ENCODE results near the gene EFCAB8.

Gene EFCAB8

GRCh38 chr20:32918296-32918695 is 59.6 kb downstream of the EFCAB8 start:
- Histone ChIP-seq H3K9ac (ENCODE audit: low read length) (no peak overlapping the region), H3F3A (ENCODE audit: insufficient read depth, low read length) (no peaks in the 10 kb centered on the region), H3K36me3 (replicated peaks; ENCODE audit: insufficient read depth, low read length) (no peaks in the 10 kb centered on the region), H3K9me3 (replicated peaks; ENCODE audit: insufficient read depth, low read length) (no peaks in the 10 kb centered on the region), H3K9me2 (replicated peaks; ENCODE audit: insufficient read depth, low read length) (no peaks in the 10 kb centered on the region), H2AFZ (ENCODE audit: low read length) (no peak overlapping the region), H3K27me3 (replicated peaks; ENCODE audit: insufficient read depth, low read length) (peaks cover 28% of the 10 kb centered on the region), H4K20me1 (ENCODE audit: insufficient read depth, low read length) (no peaks in the 10 kb centered on the region), H3K79me2 (ENCODE audit: low read length) (no peaks in the 10 kb centered on the region), H3K4me3 (ENCODE audit: low read length) (no peak overlapping the region), H3K4me2 (ENCODE audit: low read depth, low read length) (no peak overlapping the region), H3K27ac (ENCODE audit: low read length) (no peak overlapping the region), H3K4me1 (ENCODE audit: low read length) (no peaks in the 10 kb centered on the region)
- no peak for DNase-seq
- TF ChIP-seq EZH2 (optimal IDR thresholded peaks at IDR 0.05; ENCODE audit: low read depth, low read length) (no peak), EZH2phosphoT487 (IDR thresholded peaks at IDR 0.05; ENCODE audit: low read length) (no peak), CTCF (IDR thresholded peaks at IDR 0.05; ENCODE audit: low read length) (no peak)

- no peak overlapping the region for H3K4me3 ChIP-seq (ENCODE audit: low read length)
- no peak overlapping the region for H3K4me2 ChIP-seq (ENCODE audit: low read depth, low read length)
- TF ChIP-seq EZH2 (optimal IDR thresholded peaks at IDR 0.05; ENCODE audit: low read depth, low read length), result no peak
- no peak for TF ChIP-seq CTCF (IDR thresholded peaks at IDR 0.05; ENCODE audit: low read length)
- TF ChIP-seq EZH2phosphoT487 (IDR thresholded peaks at IDR 0.05; ENCODE audit: low read length), result no peak
- H3K4me1 ChIP-seq (ENCODE audit: low read length), result no peaks in the 10 kb centered on the region
- no peaks in the 10 kb centered on the region for H3K36me3 ChIP-seq (replicated peaks; ENCODE audit: insufficient read depth, low read length)
- H2AFZ ChIP-seq (ENCODE audit: low read length), result no peak overlapping the region
- no peaks in the 10 kb centered on the region for H3K9me2 ChIP-seq (replicated peaks; ENCODE audit: insufficient read depth, low read length)
- peaks cover 28% of the 10 kb centered on the region for H3K27me3 ChIP-seq (replicated peaks; ENCODE audit: insufficient read depth, low read length)
- no peaks in the 10 kb centered on the region for H3F3A ChIP-seq (ENCODE audit: insufficient read depth, low read length)
- no peaks in the 10 kb centered on the region for H3K79me2 ChIP-seq (ENCODE audit: low read length)
- no peak overlapping the region for H3K27ac ChIP-seq (ENCODE audit: low read length)
- no peak overlapping the region for H3K9ac ChIP-seq (ENCODE audit: low read length)
- no peaks in the 10 kb centered on the region for H3K9me3 ChIP-seq (replicated peaks; ENCODE audit: insufficient read depth, low read length)
- H4K20me1 ChIP-seq (ENCODE audit: insufficient read depth, low read length), result no peaks in the 10 kb centered on the region
- DNase-seq, result no peak
Observed at GRCh38 chr20:32918751-32919150, 60.0 kb downstream of the EFCAB8 start.

GRCh38 chr20:32920066-32920465 is 61.3 kb downstream of the EFCAB8 start:
- Histone ChIP-seq H3K36me3 (replicated peaks; ENCODE audit: insufficient read depth, low read length) (no peaks in the 10 kb centered on the region), H3K27me3 (replicated peaks; ENCODE audit: insufficient read depth, low read length) (peaks cover 28% of the 10 kb centered on the region), H3K4me2 (ENCODE audit: low read depth, low read length) (no peak overlapping the region), H3K27ac (ENCODE audit: low read length) (no peak overlapping the region), H4K20me1 (ENCODE audit: insufficient read depth, low read length) (no peaks in the 10 kb centered on the region), H3K4me3 (ENCODE audit: low read length) (no peak overlapping the region), H3K9me2 (replicated peaks; ENCODE audit: insufficient read depth, low read length) (no peaks in the 10 kb centered on the region), H3K4me1 (ENCODE audit: low read length) (no peaks in the 10 kb centered on the region), H3K9ac (ENCODE audit: low read length) (no peak overlapping the region), H3K9me3 (replicated peaks; ENCODE audit: insufficient read depth, low read length) (no peaks in the 10 kb centered on the region), H2AFZ (ENCODE audit: low read length) (no peak overlapping the region), H3K79me2 (ENCODE audit: low read length) (no peaks in the 10 kb centered on the region), H3F3A (ENCODE audit: insufficient read depth, low read length) (no peaks in the 10 kb centered on the region)
- no peak for TF ChIP-seq CTCF (IDR thresholded peaks at IDR 0.05; ENCODE audit: low read length)
- TF ChIP-seq EZH2 (optimal IDR thresholded peaks at IDR 0.05; ENCODE audit: low read depth, low read length), result no peak
- TF ChIP-seq EZH2phosphoT487 (IDR thresholded peaks at IDR 0.05; ENCODE audit: low read length), result no peak
- DNase-seq, result no peak
